HG02610 (cell line): ENCODE results near the gene NAGLU.
"Not testable (repeated sequence)": the region's sequence is repeated elsewhere in the genome, so short reads cannot be mapped to it uniquely, and the experiment has no call there.

Experiments used
- ATAC-seq: cut with Tn5 transposase; IDR thresholded peaks from one replicate; pipeline ENCODE4 v1.9.1; 2021; ENCODE audit warnings: mild to moderate bottlenecking, moderate library complexity; ENCODE audit not compliant: unreplicated experiment

Gene NAGLU

GRCh38 chr17:42521036-42521435 is 15.0 kb upstream of the NAGLU start:
- ATAC-seq = no peak

- no peak for ATAC-seq
Observed at GRCh38 chr17:42521666-42522262, 14.3 kb upstream of the NAGLU start.

DNA sequence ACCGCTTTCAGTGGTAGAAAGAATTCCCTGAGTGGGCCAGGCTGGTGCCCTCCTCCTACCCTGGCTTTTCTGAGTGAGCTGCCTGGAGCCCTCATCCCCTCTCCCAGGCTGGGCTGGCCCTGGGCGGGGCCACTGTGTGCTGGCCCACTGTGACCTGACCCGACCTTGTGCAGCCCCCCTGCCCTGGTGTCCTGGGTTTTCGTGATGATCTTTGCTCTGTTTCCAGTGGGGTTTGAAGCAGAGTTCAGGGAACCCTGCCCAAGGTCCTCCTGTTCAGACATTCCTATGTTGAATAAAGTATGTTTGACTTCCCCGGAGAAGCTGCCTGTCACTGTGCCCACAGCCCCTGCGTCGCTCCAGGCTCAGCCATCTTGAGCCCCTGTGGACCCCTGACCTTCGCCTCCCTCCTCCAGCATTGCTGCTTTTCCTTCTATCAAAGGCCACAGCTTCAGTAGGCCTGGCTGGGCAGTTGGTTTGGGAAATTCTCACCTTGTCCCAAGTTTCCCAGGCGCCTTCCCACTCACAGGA is 13.7 kb upstream of the NAGLU start:
- no peak for ATAC-seq

DNA sequence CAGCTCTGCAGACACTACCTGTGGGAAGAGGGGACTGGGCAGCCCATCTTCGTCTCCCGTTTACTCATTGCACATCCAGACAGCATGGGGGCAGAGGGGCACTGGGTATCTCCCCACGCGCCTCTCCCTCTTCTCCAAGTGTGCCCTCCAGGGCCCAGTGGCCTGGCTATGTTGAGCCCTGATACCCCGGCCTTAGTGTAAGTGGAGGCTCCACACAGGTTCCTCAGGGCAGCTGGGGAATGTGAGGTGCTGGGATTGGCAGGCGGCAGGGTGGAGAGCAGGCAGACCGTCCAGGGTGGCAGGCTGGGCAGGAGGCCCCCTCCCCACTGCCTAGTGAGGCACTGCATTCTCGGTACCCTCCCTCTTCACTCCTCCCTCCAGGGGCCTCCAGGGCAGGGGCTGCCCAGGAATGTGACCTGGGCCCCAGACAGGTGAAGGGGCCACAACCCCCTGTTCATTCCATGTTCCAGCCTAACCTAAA is 13.2 kb upstream of the NAGLU start:
- no peak for ATAC-seq

GRCh38 chr17:42525221-42525620 is 10.8 kb upstream of the NAGLU start:
- ATAC-seq = no peak

DNA sequence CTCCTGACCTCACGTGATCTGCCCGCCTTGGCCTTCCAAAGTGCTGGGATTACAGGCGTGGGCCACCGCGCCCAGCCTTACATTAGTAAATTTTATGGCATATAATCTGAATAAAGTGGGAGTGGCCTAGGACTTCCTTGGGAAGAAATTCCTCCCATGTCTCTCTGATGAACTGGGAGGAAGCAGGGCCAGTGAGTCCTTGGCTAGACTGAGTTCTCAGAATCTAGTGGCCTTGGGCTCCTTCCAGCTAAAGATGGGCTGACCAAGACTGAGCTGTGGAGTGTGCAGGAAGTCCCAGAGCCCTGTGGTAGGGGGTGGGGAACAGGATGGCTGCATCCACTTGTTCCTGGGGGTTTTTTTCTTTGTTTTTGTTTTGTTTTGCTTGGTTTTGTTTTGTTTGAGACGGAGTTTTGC is 10.0 kb upstream of the NAGLU start:
- ATAC-seq = no peak

GRCh38 chr17:42527932-42528331 is 8.1 kb upstream of the NAGLU start:
- ATAC-seq = no peak

- ATAC-seq = no peak
Observed at GRCh38 chr17:42529061-42529460, 7.0 kb upstream of the NAGLU start.

- no peak for ATAC-seq
Observed at GRCh38 chr17:42530952-42531454, 5.0 kb upstream of the NAGLU start.

DNA sequence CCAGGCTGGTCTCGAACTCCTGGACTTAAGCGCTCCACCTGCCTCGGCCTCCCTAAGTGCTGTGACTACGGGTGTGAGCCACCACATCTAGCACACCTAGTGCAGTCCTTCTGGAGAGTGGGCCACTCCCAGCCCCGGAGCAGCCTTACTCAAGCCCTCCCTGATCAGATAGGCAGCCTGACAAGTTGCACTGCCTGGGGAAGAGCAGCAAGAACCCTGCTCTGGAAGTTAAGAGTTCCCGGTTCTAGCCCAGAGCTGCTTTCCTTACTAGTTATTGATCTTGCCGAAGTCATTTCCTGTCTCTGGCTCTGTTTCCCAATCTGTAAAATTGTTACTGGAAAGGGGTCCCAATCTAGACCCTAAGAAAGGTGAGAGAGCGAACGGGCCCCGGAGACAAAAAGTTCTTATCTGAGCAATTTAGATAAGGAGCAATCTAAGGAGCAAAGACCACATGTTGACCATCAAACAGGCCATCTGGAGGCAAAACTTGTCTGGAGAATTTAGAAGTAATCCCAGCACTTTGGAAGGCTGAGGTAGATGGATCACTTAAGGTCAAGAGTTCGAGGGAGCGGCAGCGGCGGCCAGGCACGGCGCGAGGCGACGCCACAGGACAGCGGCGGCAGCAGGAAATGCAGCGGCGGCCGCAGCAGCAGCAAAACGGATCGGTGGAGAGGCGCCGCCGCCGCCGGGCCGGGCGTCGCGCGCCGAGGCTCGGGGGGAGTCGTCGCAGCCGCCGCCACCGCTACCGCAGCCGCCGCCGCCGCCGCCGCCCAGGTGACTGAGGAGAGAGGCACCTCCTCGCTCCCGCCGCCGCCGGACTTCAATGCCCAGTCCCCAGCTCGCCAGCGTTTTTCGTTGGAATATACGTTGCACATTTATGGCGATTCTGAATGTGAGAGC is 4.3 kb upstream of the NAGLU start:
- ATAC-seq = no peak

DNA sequence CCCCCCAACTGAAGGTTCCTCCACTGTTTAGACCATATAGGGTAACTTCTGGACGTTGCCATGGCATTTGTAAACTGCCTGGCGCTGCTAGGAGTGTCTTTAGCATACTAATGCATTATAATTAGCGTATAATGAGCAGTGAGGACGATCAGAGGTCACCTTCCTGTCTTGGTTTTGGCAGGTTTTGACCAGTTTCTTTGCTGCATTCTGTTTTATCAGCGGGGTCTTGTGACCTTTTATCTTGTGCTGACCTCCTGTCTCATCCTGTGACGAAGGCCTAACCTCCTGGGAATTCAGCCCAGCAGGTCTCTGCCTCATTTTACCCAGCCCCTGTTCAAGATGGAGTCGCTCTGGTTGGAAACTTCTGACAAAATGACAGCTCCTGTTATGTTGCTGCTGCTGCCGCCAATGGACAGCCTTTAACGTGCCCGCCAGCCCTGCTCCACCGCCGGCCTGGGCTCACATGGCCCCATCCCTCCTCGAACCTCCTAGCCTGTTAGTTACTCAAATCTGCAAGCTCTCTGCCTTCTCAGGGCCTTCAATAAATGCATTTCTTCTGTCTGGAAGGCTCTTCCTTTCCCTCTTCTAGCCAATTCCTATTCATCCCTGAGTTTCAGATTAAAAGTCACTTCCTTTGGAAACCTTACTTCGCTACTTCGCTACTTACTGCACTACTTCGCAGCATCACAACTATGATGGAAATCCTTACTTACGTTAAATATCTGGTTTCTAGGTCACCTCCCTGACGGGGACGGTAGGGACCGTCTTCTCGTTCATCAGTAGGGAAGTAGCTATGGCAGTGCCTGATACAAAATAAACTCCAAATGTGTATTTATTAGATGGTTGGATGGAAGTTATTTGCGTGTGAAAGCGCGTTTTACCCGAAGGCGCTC is 640 bp upstream of the NAGLU start:
- no peak for ATAC-seq

GRCh38 chr17:42536372-42537155 is 523 bp downstream of the NAGLU start:
- peak; percentile 64 for ATAC-seq

DNA sequence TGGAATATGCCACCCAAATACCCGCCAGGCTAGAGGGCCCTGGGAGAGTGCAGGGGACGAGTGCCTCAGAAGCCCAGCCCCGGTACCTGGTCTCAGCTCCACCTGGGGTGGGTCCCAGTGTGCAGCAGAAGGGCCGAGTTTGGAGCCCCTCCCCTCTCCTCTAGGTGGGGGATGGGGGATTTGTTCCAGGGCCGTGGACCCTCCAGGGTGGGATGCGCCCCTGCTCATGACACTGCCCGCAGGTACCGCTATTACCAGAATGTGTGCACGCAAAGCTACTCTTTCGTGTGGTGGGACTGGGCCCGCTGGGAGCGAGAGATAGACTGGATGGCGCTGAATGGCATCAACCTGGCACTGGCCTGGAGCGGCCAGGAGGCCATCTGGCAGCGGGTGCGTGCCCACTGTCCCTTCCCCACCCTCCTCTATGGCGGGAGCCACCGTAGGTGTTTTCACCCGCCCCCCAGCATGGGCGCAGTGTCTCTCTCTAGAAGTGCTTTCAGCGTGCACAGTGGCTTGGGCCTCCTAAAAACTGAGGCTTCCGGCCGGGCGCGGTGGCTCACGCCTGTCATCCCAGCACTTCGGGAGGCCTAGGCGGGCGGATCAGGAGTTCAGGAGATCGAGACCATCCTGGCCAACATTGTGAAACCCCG is 1.2 kb downstream of the NAGLU start:
- no peak for ATAC-seq

GRCh38 chr17:42537826-42538451 is 1.9 kb downstream of the NAGLU start:
- ATAC-seq = no peak

DNA sequence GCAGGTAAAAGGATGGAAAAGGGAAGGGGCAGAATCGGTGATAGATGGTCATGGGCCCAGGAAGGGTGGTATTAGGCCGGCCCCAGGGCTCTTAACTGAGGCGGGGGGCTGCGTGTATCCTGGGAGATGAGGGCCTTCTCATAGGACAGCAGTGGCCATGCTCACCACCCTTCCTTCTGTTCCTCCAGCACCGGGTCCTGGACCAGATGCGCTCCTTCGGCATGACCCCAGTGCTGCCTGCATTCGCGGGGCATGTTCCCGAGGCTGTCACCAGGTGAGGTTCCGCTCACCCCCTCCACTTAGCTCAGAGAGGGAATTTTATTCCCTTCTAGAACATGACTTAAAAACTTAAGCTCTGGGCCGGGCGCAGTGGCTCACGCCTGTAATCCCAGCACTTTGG is 2.4 kb downstream of the NAGLU start:
- ATAC-seq = no peak

GRCh38 chr17:42540558-42540957 is 4.5 kb downstream of the NAGLU start:
- ATAC-seq = not testable (repeated sequence)

DNA sequence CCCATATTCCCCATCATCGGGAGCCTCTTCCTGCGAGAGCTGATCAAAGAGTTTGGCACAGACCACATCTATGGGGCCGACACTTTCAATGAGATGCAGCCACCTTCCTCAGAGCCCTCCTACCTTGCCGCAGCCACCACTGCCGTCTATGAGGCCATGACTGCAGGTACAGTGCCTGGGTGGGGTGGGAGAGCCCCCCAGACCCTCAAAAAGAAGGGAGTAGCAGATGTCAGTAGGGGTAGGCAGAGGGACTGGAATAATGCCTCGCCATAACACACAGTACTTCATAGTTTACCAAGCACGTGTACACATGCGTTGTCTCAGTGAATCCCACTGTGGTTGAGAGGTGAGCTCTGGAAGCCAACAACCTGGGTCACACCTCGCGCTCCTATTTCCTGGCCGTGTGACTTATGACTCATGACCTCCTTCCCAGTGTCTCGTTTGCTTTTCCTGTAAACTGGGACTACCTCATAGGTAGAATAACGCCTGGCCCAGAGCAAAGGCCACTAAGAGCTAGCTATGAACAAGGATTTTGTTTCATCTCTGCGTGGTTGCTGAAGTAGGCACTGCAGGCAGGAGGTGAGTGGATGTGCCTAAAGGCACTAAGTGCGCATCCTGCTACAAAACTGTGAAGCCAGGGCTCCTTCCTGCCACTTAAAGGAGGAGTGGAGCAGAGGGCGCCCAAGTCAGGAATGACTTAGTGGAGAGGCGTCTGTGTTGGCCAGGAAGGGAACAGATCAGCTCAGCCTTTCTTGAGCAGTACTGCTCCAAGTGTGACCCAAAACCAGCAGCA is 5.2 kb downstream of the NAGLU start:
- ATAC-seq = no peak
